ENCODE measurements around the gene TLE6. TPM values are rescaled to one million over a fixed set of nuclear protein-coding genes. Genes with fewer than 3 reads are reported as not detected.

Gene TLE6
- total and polyA plus RNA-seq, 2 of the 13 experiments (the other 11 are each of a cell fraction or from before 2014, with no cell fraction given), result 0.24 to 5.5 TPM

- TF ChIP-seq SP2 (CRISPR knock-in tag; IDR thresholded peaks at IDR 0.05), result no peak
- no peak for TF ChIP-seq BORCS8-MEF2B (CRISPR knock-in tag; IDR thresholded peaks at IDR 0.05)
- no peak for TF ChIP-seq GABPA (IDR thresholded peaks at IDR 0.05; ENCODE audit: low read depth, low read length)
- TF ChIP-seq GABPA (CRISPR knock-in tag; IDR thresholded peaks at IDR 0.05; ENCODE audit: low read depth), result no peak
- peak; percentile 85 for TF ChIP-seq ZNF263 (CRISPR knock-in tag; IDR thresholded peaks at IDR 0.05)
- TF ChIP-seq ZNF431 (CRISPR knock-in tag; IDR thresholded peaks at IDR 0.05; ENCODE audit: borderline replicate concordance, low read depth), result no peak
- TF ChIP-seq HOXA7 (CRISPR knock-in tag; IDR thresholded peaks at IDR 0.05), result no peak
- TF ChIP-seq TFE3 (CRISPR knock-in tag; IDR thresholded peaks at IDR 0.05), result no peak
- TF ChIP-seq GABPB1 (CRISPR knock-in tag; IDR thresholded peaks at IDR 0.05), result 0 out of 2 replicates have a peak, but pooled peaks have one; percentile 33
- TF ChIP-seq YY1 (IDR thresholded peaks at IDR 0.05; ENCODE audit: insufficient read depth, insufficient replicate concordance, low read depth, low read length), result no peak
- no peak for TF ChIP-seq HNRNPH1 (optimal IDR thresholded peaks at IDR 0.05; ENCODE audit: low read depth, low read length)
- no peak for TF ChIP-seq GATAD1 (CRISPR knock-in tag; IDR thresholded peaks at IDR 0.05)
- TF ChIP-seq ZMYM4 (CRISPR knock-in tag; IDR thresholded peaks at IDR 0.05), result no peak
- TF ChIP-seq PRDM15 (CRISPR knock-in tag; IDR thresholded peaks at IDR 0.05), result peak; percentile 99
- no peak for TF ChIP-seq NFIB (CRISPR knock-in tag; IDR thresholded peaks at IDR 0.05; ENCODE audit: borderline replicate concordance)
- TF ChIP-seq MTF1 (CRISPR knock-in tag; IDR thresholded peaks at IDR 0.05), result no peak
- TF ChIP-seq MLLT10 (CRISPR knock-in tag; IDR thresholded peaks at IDR 0.05), result no peak
- TF ChIP-seq ZNF75D (CRISPR knock-in tag; IDR thresholded peaks at IDR 0.05; ENCODE audit: borderline replicate concordance), result no peak
- no peak for TF ChIP-seq ESRRA (CRISPR knock-in tag; IDR thresholded peaks at IDR 0.05; ENCODE audit: low read depth)
- no peak for TF ChIP-seq DNMT1 (CRISPR knock-in tag; IDR thresholded peaks at IDR 0.05)
- no peak for TF ChIP-seq ZNF343 (CRISPR knock-in tag; IDR thresholded peaks at IDR 0.05)
- TF ChIP-seq POLR2AphosphoS5 (IDR thresholded peaks at IDR 0.05; ENCODE audit: low read depth, low read length), result no peak
- no peak for TF ChIP-seq JDP2 (CRISPR knock-in tag; IDR thresholded peaks at IDR 0.05; ENCODE audit: borderline replicate concordance)
- TF ChIP-seq ONECUT2 (CRISPR knock-in tag; IDR thresholded peaks at IDR 0.05), result no peak
- no peak for TF ChIP-seq TBX2 (CRISPR knock-in tag; IDR thresholded peaks at IDR 0.05; ENCODE audit: borderline replicate concordance)
- TF ChIP-seq ZFY (CRISPR knock-in tag; IDR thresholded peaks at IDR 0.05), result peak; percentile 21; the same call in 1 of the 2 replicates
Measured at GRCh38 chr19:2983351-2984214, 6.2 kb downstream of the TLE6 start (continued).

Measured in HepG2 (cell line).